OCI-LY7 (cell line): ENCODE data around the gene SLC38A5.

Experiments used
- CTCF ChIP-seq: fragments of 200-600 bp; sonication (generic); conservative IDR thresholded peaks from 2 replicates; pipeline ENCODE4 v1.5.1; 2014; ENCODE audit warnings: mild to moderate bottlenecking, antibody characterized with exemption, low read length, moderate library complexity, mixed read lengths
- EZH2phosphoT487 ChIP-seq: fragments of 200-600 bp; sonication (generic); IDR thresholded peaks from 2 replicates; pipeline ENCODE4 v1.6.1; 2018; ENCODE audit warnings: low read depth, borderline replicate concordance, mild to moderate bottlenecking, mixed run types, antibody characterized with exemption, low read length, moderate library complexity, mixed read lengths

DNA sequence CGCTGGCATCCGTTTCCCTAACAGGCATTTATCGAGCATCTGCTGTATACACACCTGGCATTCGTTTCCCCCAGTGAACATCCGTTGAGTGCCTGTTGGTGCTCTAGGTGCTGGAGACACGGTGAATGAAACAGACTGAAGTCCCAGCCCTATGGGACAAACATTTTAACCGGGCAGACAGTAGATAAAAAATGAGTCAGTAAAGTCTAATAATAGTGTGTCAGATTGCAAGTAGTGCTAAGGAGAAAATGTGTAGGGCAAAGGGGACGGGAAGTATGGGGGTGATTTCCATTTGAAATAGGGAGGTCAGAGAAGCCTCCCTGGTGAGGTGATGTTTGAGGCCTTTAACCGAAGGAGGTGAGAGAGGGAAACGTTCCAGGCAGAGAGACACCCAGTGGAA is 46.2 kb upstream of the SLC38A5 start:
- TF ChIP-seq CTCF (no peak), EZH2phosphoT487 (no peak)
